Measurements from ENCODE around the gene SMYD2. TPM values are rescaled to one million over a fixed set of nuclear protein-coding genes. Genes with fewer than 3 reads are reported as not detected.

The SMYD2 gene
- polyA plus RNA-seq, 2 of the 4 experiments (the other 2 are of a cell fraction), result 32.3 to 54.9 TPM

DNA sequence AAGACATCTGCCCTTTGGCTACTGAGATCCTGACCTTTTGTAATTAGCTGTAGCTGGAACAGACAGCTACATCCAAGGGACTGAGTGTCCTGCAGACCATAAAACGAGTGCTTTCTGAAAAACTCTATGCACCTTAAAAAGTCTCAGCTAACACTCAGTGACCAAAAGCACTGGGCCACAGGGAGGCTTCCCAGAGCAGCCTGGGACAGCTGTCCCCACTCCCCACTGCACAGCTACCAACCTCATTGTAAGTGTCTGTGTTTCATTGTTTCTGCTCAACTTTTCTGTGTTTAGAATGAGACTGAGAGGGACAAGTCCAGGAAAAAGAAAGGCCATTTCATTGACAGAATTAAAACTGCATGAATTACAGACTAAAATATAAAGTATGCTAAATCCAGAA lies 80.7 kb downstream of the SMYD2 start:
- ChIA-PET CTCF (interaction anchor here (1.4 to 2.4 kb wide), 3 partner anchors 28 to 224 kb away, joined by 5 to 15 read pairs (median 6); no protein-coding TSS in a partner anchor), POLR2A (no interaction called here)
- Histone ChIP-seq H3K4me3 (no peak overlapping the region), H3K4me2 (no peak overlapping the region), H3K9me3 (no peaks in the 10 kb centered on the region), H3K27ac (no peak overlapping the region), H3K4me1 (no peaks in the 10 kb centered on the region)
- DNase-seq (ENCODE audit: low read depth in 1 of 2, low spot score in 1 of 2), result no peak
- 50% methylated on average over 1 of the region's 1 CpG for WGBS (ENCODE audit: missing lambda C conversion rate)
- TF ChIP-seq, protein P1, sequence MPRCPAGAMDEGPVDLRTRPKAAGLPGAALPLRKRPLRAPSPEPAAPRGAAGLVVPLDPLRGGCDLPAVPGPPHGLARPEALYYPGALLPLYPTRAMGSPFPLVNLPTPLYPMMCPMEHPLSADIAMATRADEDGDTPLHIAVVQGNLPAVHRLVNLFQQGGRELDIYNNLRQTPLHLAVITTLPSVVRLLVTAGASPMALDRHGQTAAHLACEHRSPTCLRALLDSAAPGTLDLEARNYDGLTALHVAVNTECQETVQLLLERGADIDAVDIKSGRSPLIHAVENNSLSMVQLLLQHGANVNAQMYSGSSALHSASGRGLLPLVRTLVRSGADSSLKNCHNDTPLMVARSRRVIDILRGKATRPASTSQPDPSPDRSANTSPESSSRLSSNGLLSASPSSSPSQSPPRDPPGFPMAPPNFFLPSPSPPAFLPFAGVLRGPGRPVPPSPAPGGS (IDR thresholded peaks at IDR 0.05), result no peak
- no peak for TF ChIP-seq HOXB13 (CRISPR knock-in tag; IDR thresholded peaks at IDR 0.05; ENCODE audit: low read depth)
- TF ChIP-seq JUNB (IDR thresholded peaks at IDR 0.05), result no peak
- no peak for TF ChIP-seq MAZ (IDR thresholded peaks at IDR 0.05; ENCODE audit: borderline replicate concordance, low read depth, low read length)
- TF ChIP-seq EHF (CRISPR knock-in tag; IDR thresholded peaks at IDR 0.05), result no peak
- FAIRE-seq, result no peak
- ATAC-seq, result no peak

DNA sequence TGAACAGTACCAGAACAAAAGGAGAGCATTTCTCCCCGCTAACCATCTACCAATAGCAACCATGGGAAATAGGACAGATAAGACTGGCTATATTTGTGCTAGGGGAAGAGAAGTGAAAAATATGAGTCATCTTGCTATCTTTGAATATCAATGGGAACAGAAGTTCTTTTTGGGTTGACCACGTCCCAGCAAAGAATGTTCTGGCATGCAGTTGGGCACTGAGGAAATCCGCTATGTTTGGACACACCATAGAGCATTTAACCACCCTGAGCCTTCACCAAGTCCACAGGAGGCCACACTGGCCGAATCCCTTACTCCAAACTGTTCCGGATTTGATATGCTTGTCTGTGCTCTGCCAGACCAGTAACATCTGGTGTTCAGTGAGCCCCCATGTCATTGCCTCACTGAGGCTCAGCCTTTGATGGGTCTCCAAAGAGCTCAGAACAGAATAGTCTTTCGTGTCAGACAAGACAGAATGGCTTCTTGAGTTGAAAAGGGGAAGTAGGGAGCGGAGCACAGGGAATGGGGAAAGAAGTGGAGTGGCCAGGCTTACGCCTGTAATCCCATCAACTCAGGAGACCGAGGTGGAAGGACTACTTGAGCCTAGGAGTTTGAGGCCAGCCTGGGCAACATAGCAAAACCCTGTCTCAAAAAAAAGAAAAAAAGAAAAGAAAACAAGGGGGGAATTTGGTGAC lies 81.4 kb downstream of the SMYD2 start:
- CTCF ChIA-PET, result interaction anchor here (1.7 kb wide), 1 partner anchor 28 kb away, joined by 5 read pairs; no protein-coding TSS in a partner anchor
- Histone ChIP-seq H3K27ac (no peak overlapping the region), H3K4me3 (no peak overlapping the region), H3K4me2 (no peak overlapping the region), H3K9me3 (no peaks in the 10 kb centered on the region), H3K4me1 (no peaks in the 10 kb centered on the region)
- no peak for TF ChIP-seq CHD4 (IDR thresholded peaks at IDR 0.05; ENCODE audit: borderline replicate concordance)
- no peak for TF ChIP-seq FOXS1 (CRISPR knock-in tag; IDR thresholded peaks at IDR 0.05)
- TF ChIP-seq EP300 (IDR thresholded peaks at IDR 0.05), result no peak
- TF ChIP-seq HDAC2 (IDR thresholded peaks at IDR 0.05), result no peak
- TF ChIP-seq, protein P2, sequence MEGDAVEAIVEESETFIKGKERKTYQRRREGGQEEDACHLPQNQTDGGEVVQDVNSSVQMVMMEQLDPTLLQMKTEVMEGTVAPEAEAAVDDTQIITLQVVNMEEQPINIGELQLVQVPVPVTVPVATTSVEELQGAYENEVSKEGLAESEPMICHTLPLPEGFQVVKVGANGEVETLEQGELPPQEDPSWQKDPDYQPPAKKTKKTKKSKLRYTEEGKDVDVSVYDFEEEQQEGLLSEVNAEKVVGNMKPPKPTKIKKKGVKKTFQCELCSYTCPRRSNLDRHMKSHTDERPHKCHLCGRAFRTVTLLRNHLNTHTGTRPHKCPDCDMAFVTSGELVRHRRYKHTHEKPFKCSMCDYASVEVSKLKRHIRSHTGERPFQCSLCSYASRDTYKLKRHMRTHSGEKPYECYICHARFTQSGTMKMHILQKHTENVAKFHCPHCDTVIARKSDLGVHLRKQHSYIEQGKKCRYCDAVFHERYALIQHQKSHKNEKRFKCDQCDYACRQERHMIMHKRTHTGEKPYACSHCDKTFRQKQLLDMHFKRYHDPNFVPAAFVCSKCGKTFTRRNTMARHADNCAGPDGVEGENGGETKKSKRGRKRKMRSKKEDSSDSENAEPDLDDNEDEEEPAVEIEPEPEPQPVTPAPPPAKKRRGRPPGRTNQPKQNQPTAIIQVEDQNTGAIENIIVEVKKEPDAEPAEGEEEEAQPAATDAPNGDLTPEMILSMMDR (IDR thresholded peaks at IDR 0.05), result no peak
- no peak for TF ChIP-seq NR3C1 (IDR thresholded peaks at IDR 0.05)
- no peak for TF ChIP-seq NFE2L2 (conservative IDR thresholded peaks at IDR 0.05; ENCODE audit: low read length)
- no peak for TF ChIP-seq HOXB5 (CRISPR knock-in tag; IDR thresholded peaks at IDR 0.05)
- TF ChIP-seq, protein P3, sequence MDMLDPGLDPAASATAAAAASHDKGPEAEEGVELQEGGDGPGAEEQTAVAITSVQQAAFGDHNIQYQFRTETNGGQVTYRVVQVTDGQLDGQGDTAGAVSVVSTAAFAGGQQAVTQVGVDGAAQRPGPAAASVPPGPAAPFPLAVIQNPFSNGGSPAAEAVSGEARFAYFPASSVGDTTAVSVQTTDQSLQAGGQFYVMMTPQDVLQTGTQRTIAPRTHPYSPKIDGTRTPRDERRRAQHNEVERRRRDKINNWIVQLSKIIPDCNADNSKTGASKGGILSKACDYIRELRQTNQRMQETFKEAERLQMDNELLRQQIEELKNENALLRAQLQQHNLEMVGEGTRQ (IDR thresholded peaks at IDR 0.05), result no peak
- TF ChIP-seq NPAS2 (CRISPR knock-in tag; IDR thresholded peaks at IDR 0.05; ENCODE audit: borderline replicate concordance), result no peak
- TF ChIP-seq, protein P4, sequence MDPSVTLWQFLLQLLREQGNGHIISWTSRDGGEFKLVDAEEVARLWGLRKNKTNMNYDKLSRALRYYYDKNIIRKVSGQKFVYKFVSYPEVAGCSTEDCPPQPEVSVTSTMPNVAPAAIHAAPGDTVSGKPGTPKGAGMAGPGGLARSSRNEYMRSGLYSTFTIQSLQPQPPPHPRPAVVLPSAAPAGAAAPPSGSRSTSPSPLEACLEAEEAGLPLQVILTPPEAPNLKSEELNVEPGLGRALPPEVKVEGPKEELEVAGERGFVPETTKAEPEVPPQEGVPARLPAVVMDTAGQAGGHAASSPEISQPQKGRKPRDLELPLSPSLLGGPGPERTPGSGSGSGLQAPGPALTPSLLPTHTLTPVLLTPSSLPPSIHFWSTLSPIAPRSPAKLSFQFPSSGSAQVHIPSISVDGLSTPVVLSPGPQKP (IDR thresholded peaks at IDR 0.05; ENCODE audit: low read depth, low read length), result no peak
- TF ChIP-seq JUNB (IDR thresholded peaks at IDR 0.05), result no peak
- TF ChIP-seq, protein P5, sequence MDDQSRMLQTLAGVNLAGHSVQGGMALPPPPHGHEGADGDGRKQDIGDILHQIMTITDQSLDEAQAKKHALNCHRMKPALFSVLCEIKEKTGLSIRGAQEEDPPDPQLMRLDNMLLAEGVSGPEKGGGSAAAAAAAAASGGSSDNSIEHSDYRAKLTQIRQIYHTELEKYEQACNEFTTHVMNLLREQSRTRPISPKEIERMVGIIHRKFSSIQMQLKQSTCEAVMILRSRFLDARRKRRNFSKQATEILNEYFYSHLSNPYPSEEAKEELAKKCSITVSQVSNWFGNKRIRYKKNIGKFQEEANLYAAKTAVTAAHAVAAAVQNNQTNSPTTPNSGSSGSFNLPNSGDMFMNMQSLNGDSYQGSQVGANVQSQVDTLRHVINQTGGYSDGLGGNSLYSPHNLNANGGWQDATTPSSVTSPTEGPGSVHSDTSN (IDR thresholded peaks at IDR 0.05), result no peak
- TF ChIP-seq RCOR1 (IDR thresholded peaks at IDR 0.05; ENCODE audit: low read depth, low read length), result no peak
- TF ChIP-seq PHF8 (IDR thresholded peaks at IDR 0.05; ENCODE audit: borderline replicate concordance, low read depth), result no peak
- FAIRE-seq, result no peak
- DNase-seq (ENCODE audit: low read depth in 1 of 2, low spot score in 1 of 2), result no peak
- WGBS (ENCODE audit: missing lambda C conversion rate), result 94% methylated on average over 9 of the region's 9 CpGs
- ATAC-seq, result no peak
- POLR2A ChIA-PET, result no interaction called here

Measured in A549 (cell line).